Trophoblast cell (in vitro differentiated cells and primary cell): ENCODE results near the gene PLP2.

Experiments
- DNase-seq, 2 donors: peaks; one replicate each; pipeline ENCODE4 v3.0.0-alpha.2; 2016
- H2AFZ ChIP-seq: 2 replicates; pipeline ENCODE4 v1.6.1; 2013; ENCODE audit warnings: low read length, moderate library complexity, mild to moderate bottlenecking; ENCODE audit not compliant: insufficient read depth, poor library complexity
- H2AK5ac ChIP-seq: 2 replicates; pipeline ENCODE4 v1.6.1; 2013; ENCODE audit warnings: mild to moderate bottlenecking, low read length
- H2BK120ac ChIP-seq: 2 replicates; pipeline ENCODE4 v1.6.1; 2013; ENCODE audit warnings: low read length, mild to moderate bottlenecking, moderate library complexity; ENCODE audit not compliant: insufficient read depth, poor library complexity
- H2BK12ac ChIP-seq: 2 replicates; pipeline ENCODE4 v1.6.1; 2013; ENCODE audit warnings: mild to moderate bottlenecking, low read length, moderate library complexity
- H2BK5ac ChIP-seq: 2 replicates; pipeline ENCODE4 v1.6.1; 2013; ENCODE audit warnings: low read length, low read depth, moderate library complexity, mild to moderate bottlenecking; ENCODE audit not compliant: poor library complexity
- H3K14ac ChIP-seq: 2 replicates; pipeline ENCODE4 v1.6.1; 2013; ENCODE audit warnings: mild to moderate bottlenecking, low read length
- H3K18ac ChIP-seq: 2 replicates; pipeline ENCODE4 v1.6.1; 2013; ENCODE audit warnings: mild to moderate bottlenecking, low read length
- H3K23ac ChIP-seq: 2 replicates; pipeline ENCODE4 v1.6.1; 2013; ENCODE audit warnings: low read length
- H3K27ac ChIP-seq: 2 replicates; pipeline ENCODE4 v1.5.1; 2013; ENCODE audit warnings: low read depth, mild to moderate bottlenecking, inconsistent platforms, low read length, moderate library complexity
- H3K27me3 ChIP-seq: 2 replicates; pipeline ENCODE4 v1.6.1; 2013; ENCODE audit warnings: inconsistent platforms, mild to moderate bottlenecking, low read length, moderate library complexity; ENCODE audit not compliant: insufficient read depth
- H3K36me3 ChIP-seq, 2 experiments: 1 replicate in 1 of 2; 2 replicates in 1 of 2; pipeline ENCODE4 v1.6.1; 2013; ENCODE audit warnings: low read length in 2 of 2, mild to moderate bottlenecking in 2 of 2, moderate library complexity in 1 of 2; ENCODE audit not compliant: insufficient read depth in 2 of 2, control insufficient read depth in 1 of 2
- H3K4ac ChIP-seq: 2 replicates; pipeline ENCODE4 v1.6.1; 2013; ENCODE audit warnings: low read depth, mild to moderate bottlenecking, low read length, moderate library complexity
- H3K4me1 ChIP-seq, 2 experiments: 1 replicate in 1 of 2; 2 replicates in 1 of 2; pipeline ENCODE4 v1.6.1; 2013; ENCODE audit warnings: low read length in 2 of 2, mild to moderate bottlenecking in 2 of 2, moderate library complexity in 1 of 2; ENCODE audit not compliant: insufficient read depth in 2 of 2, control insufficient read depth in 1 of 2
- H3K4me2 ChIP-seq: 2 replicates; pipeline ENCODE4 v1.6.1; 2013; ENCODE audit warnings: inconsistent platforms, mild to moderate bottlenecking, low read length, moderate library complexity
- H3K4me3 ChIP-seq: 2 replicates; pipeline ENCODE4 v1.5.1; 2013; ENCODE audit warnings: mild to moderate bottlenecking, low read depth, low read length, inconsistent platforms
- H3K79me1 ChIP-seq: one replicate; pipeline ENCODE4 v1.6.1; 2013; ENCODE audit warnings: low read length
- H3K79me2 ChIP-seq: 2 replicates; pipeline ENCODE4 v1.6.1; 2013; ENCODE audit warnings: low read length, mild to moderate bottlenecking; ENCODE audit not compliant: control insufficient read depth, insufficient read depth, poor library complexity
- H3K9ac ChIP-seq: 2 replicates; pipeline ENCODE4 v1.6.1; 2013; ENCODE audit warnings: mild to moderate bottlenecking, low read length
- H3K9me3 ChIP-seq: 2 replicates; pipeline ENCODE4 v1.6.1; 2013; ENCODE audit warnings: low read depth, mild to moderate bottlenecking, control low read depth, inconsistent platforms, low read length; ENCODE audit not compliant: insufficient read depth
- H4K12ac ChIP-seq: 2 replicates; pipeline ENCODE4 v1.6.1; 2013; ENCODE audit warnings: low read depth, mild to moderate bottlenecking, low read length, moderate library complexity
- H4K8ac ChIP-seq: 2 replicates; pipeline ENCODE4 v1.6.1; 2013; ENCODE audit warnings: low read depth, mild to moderate bottlenecking, low read length, moderate library complexity
- H4K91ac ChIP-seq: one replicate; pipeline ENCODE4 v1.6.1; 2013; ENCODE audit warnings: low read depth, mild to moderate bottlenecking, low read length, moderate library complexity
- WGBS: extraction: QIAGEN DNeasy Blood & Tissue Kit; methylation state at CpG from one replicate; pipeline ENCODE4 v1.1.7; 2013; ENCODE audit warnings: missing lambda C conversion rate; ENCODE audit not compliant: insufficient read length, insufficient coverage; ENCODE audit errors: extremely low coverage; 5-methylcytosine and 5-hydroxymethylcytosine counted together

The PLP2 gene

GRCh38 chrX:49162620-49163019 is 9.1 kb upstream of the PLP2 start, which contains the start of gene MAGIX:
MAGIX (plus strand) TSS chrX:49162758; CDS start chrX:49162890, 132 bp downstream.
- peaks cover 3% of the 10 kb centered on the region for H3K79me2 ChIP-seq
- H3K9ac ChIP-seq = no peak within 1 kb of the TSS
- H2BK120ac ChIP-seq = peak within 1 kb of the TSS; percentile 38
- peak within 1 kb of the TSS; percentile 49 for H2BK5ac ChIP-seq
- no peak within 1 kb of the TSS for H2AK5ac ChIP-seq
- no peak within 1 kb of the TSS for H3K4me3 ChIP-seq
- H3K79me1 ChIP-seq = peaks cover 9% of the 10 kb centered on the region
- peaks cover 2% of the 10 kb centered on the region for H3K9me3 ChIP-seq
- peak within 1 kb of the TSS; percentile 87 for H4K12ac ChIP-seq
- H4K8ac ChIP-seq = peak within 1 kb of the TSS; percentile 97
- peak within 1 kb of the TSS; percentile 69 for H3K4ac ChIP-seq
- H3K4me2 ChIP-seq = peak within 1 kb of the TSS; percentile 60
- H3K36me3 ChIP-seq = peaks cover 0 to 2% of the 10 kb centered on the region in 2 experiments
- no peak within 1 kb of the TSS for H3K27ac ChIP-seq
- peak in 1 of 2 donors; percentile 16 for DNase-seq
- H3K18ac ChIP-seq = peak within 1 kb of the TSS; percentile 65
- peak within 1 kb of the TSS; percentile 37 for H4K91ac ChIP-seq
- no peaks in the 10 kb centered on the region for H3K27me3 ChIP-seq
- H2BK12ac ChIP-seq = no peak within 1 kb of the TSS
- WGBS = no CpG with 5 or more reads among the region's 28 CpGs
- H3K4me1 ChIP-seq = peaks cover 13 to 15% of the 10 kb centered on the region in 2 experiments
- H3K23ac ChIP-seq = no peak within 1 kb of the TSS
- peak within 1 kb of the TSS; percentile 83 for H2AFZ ChIP-seq
- H3K14ac ChIP-seq = peak within 1 kb of the TSS; percentile 61

DNA sequence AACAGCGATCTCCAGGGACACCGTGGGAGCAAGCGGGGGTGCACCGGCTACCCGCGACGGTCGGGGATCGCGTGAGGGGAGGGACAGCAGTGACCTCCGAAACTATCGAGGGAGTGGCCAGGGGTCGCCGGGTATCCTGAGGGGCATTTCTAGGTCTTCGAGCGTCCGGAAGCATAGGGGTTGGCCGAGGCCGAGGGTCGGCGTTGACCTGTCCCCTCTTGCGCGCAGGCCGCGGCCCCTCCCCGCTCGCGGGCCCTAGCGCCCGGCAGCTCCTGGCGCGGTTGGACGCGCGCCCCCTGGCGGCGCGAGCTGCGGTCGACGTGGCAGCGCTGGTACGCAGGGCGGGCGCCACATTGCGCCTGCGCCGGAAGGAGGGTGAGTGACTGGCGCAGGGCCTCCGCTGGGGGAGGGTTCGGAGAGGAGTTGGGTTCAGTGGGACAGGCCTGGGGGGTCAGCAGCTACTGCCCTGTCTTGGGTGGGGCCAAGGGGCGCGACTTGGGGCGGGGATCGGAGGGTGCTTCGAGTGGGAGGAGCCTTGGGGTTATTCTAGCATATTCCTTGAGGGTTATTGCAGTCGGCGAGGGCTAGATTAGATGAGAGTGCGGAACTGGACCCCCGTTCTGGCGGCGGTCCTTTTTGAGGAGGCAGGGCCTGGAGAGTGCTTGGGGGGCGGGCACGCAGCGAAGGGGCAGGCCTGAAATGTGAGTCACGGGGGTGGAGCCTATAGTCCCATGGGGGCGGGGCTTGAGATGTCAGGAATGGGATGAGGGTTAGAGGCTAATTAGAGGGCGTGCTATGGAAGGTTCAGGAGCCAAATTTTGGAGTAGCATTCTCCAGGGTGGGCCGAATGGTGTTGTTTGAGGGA is 7.9 kb upstream of the PLP2 start:
- H3K9me3 ChIP-seq = peaks cover 2% of the 10 kb centered on the region
- H3K79me1 ChIP-seq = peaks cover 9% of the 10 kb centered on the region
- peak overlapping the region; percentile 75 for H3K14ac ChIP-seq
- peak overlapping the region; percentile 97 for H4K8ac ChIP-seq
- H4K91ac ChIP-seq = peak overlapping the region; percentile 57
- H2BK5ac ChIP-seq = peak overlapping the region; percentile 49
- no CpG with 5 or more reads among the region's 69 CpGs for WGBS
- peak overlapping the region; percentile 53 for H3K4me3 ChIP-seq
- H3K4me1 ChIP-seq = peaks cover 13 to 17% of the 10 kb centered on the region in 2 experiments
- H4K12ac ChIP-seq = peak overlapping the region; percentile 87
- peak overlapping the region; percentile 69 for H3K4ac ChIP-seq
- peak overlapping the region; percentile 83 for H2AFZ ChIP-seq
- no peak overlapping the region for H3K23ac ChIP-seq
- H3K9ac ChIP-seq = peak overlapping the region; percentile 53
- peaks cover 0 to 2% of the 10 kb centered on the region in 2 experiments for H3K36me3 ChIP-seq
- no peak overlapping the region for H2BK12ac ChIP-seq
- peak overlapping the region; percentile 60 for H3K4me2 ChIP-seq
- H3K79me2 ChIP-seq = peaks cover 3% of the 10 kb centered on the region
- H3K27ac ChIP-seq = peak overlapping the region; percentile 11
- H2BK120ac ChIP-seq = peak overlapping the region; percentile 73
- H3K18ac ChIP-seq = peak overlapping the region; percentile 65
- no peak overlapping the region for H2AK5ac ChIP-seq
- peak; percentile 79 to 86 for DNase-seq
- H3K27me3 ChIP-seq = no peaks in the 10 kb centered on the region

DNA sequence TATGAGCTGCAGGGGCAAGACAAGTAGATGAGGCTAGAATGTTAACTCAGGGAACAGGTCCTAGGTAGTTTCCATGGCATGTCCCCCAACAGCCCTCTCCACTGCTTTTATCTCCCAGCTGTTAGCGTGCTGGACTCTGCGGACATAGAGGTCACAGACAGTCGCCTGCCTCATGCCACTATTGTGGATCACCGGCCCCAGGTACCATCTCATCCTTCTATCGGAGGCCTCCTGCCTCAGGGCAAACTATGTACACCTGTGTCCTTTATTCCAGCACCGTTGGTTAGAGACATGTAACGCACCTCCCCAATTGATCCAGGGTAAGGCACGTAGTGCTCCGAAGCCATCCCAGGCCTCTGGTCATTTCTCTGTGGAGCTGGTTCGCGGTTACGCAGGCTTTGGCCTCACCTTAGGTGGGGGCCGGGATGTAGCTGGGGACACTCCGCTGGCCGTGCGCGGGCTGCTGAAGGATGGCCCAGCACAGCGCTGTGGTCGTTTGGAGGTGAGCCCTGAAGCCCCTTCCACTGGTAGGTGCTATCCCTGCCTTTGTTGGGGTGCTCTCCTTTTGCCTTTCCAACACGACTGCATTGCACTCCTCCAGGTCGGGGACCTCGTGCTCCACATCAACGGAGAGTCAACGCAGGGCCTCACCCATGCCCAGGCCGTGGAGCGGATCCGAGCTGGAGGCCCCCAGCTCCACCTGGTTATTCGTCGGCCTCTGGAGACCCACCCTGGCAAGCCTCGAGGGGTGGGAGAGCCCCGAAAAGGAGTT is 6.9 kb upstream of the PLP2 start:
- H3K27ac ChIP-seq = no peak overlapping the region
- H2AK5ac ChIP-seq = no peak overlapping the region
- H2BK120ac ChIP-seq = no peak overlapping the region
- no peak overlapping the region for H3K4me3 ChIP-seq
- peaks cover 9% of the 10 kb centered on the region for H3K79me1 ChIP-seq
- peaks cover 3% of the 10 kb centered on the region for H3K79me2 ChIP-seq
- H3K4me2 ChIP-seq = no peak overlapping the region
- H2BK5ac ChIP-seq = no peak overlapping the region
- H4K91ac ChIP-seq = no peak overlapping the region
- H3K36me3 ChIP-seq = peaks cover 0 to 2% of the 10 kb centered on the region in 2 experiments
- no peak for DNase-seq
- no peak overlapping the region for H3K9ac ChIP-seq
- no peak overlapping the region for H4K8ac ChIP-seq
- H2AFZ ChIP-seq = no peak overlapping the region
- H3K23ac ChIP-seq = no peak overlapping the region
- peaks cover 13 to 17% of the 10 kb centered on the region in 2 experiments for H3K4me1 ChIP-seq
- no peak overlapping the region for H3K18ac ChIP-seq
- no peak overlapping the region for H3K14ac ChIP-seq
- no peak overlapping the region for H4K12ac ChIP-seq
- peaks cover 2% of the 10 kb centered on the region for H3K9me3 ChIP-seq
- no CpG with 5 or more reads among the region's 31 CpGs for WGBS
- no peak overlapping the region for H3K4ac ChIP-seq
- H3K27me3 ChIP-seq = no peaks in the 10 kb centered on the region
- H2BK12ac ChIP-seq = no peak overlapping the region
